IMR-90 (cell line): ENCODE data around the gene MAML1. TPM values are rescaled to one million over a fixed set of nuclear protein-coding genes. Genes with fewer than 3 reads are reported as not detected.

Source experiments
- ATAC-seq: fragments of 200-7000 bp; cut with Tn5 transposase; 2 replicates; pipeline ENCODE4 v1.9.1; 2020; ENCODE audit warnings: low read depth, mild to moderate bottlenecking, moderate library complexity
- BruUV-seq: library from RNA; stranded (reverse); fragments of 400-500 nt; replicated peaks from 2 replicates; lab custom pipeline; 2021; lab: Mats Ljungman, UMichigan
- CTCF ChIA-PET: fragments of 300-600 bp; formaldehyde crosslinking; extraction: SDS; loops from one replicate; lab custom pipeline; 2021; ENCODE audit warnings: antibody characterized with exemption; lab: Yijun Ruan, JAX
- POLR2A ChIA-PET: fragments of 300-600 bp; sonication (Branson Sonifier 250); formaldehyde crosslinking; loops from one replicate; lab custom pipeline; 2022; ENCODE audit warnings: antibody characterized with exemption; ENCODE audit not compliant: unreplicated experiment; lab: Charles Lee
- DNase-seq: peaks from one replicate; pipeline ENCODE4 v3.0.0; 2013
- H2AFZ ChIP-seq: replicated peaks from 2 replicates; pipeline ENCODE3; 2013; ENCODE audit warnings: low read length, mild to moderate bottlenecking; ENCODE audit not compliant: poor library complexity
- H2AK5ac ChIP-seq: 2 replicates; pipeline ENCODE4 v1.6.1; 2013; ENCODE audit warnings: low read depth, low read length, inconsistent platforms
- H2AK9ac ChIP-seq: replicated peaks from 2 replicates; pipeline ENCODE3; 2013; ENCODE audit warnings: mild to moderate bottlenecking, low read depth, low read length, moderate library complexity; ENCODE audit not compliant: poor library complexity
- H2BK120ac ChIP-seq: 2 replicates; pipeline ENCODE4 v1.6.1; 2013; ENCODE audit warnings: low read depth, low read length, inconsistent platforms
- H2BK15ac ChIP-seq: 3 replicates; pipeline ENCODE4 v1.6.1; 2013; ENCODE audit warnings: low read depth, low read length, inconsistent platforms
- H2BK20ac ChIP-seq: 2 replicates; pipeline ENCODE4 v1.6.1; 2013; ENCODE audit warnings: low read depth, mild to moderate bottlenecking, inconsistent platforms, low read length, moderate library complexity
- H2BK5ac ChIP-seq: 2 replicates; pipeline ENCODE4 v1.6.1; 2013; ENCODE audit warnings: mild to moderate bottlenecking, low read depth, low read length, inconsistent platforms; ENCODE audit not compliant: poor library complexity, severe bottlenecking
- H3K14ac ChIP-seq: replicated peaks from 2 replicates; pipeline ENCODE4 v1.6.1; 2013; ENCODE audit warnings: low read depth, low read length, inconsistent platforms
- H3K18ac ChIP-seq: 2 replicates; pipeline ENCODE4 v1.6.1; 2013; ENCODE audit warnings: low read depth, low read length, control low read depth
- H3K23ac ChIP-seq: 2 replicates; pipeline ENCODE4 v1.6.1; 2013; ENCODE audit warnings: low read depth, low read length, inconsistent platforms
- H3K27ac ChIP-seq: 2 replicates; pipeline ENCODE4 v1.5.1; 2013; ENCODE audit warnings: mild to moderate bottlenecking, control low read depth, low read length; ENCODE audit not compliant: insufficient read depth
- H3K27me3 ChIP-seq: 2 replicates; pipeline ENCODE4 v1.6.1; 2013; ENCODE audit warnings: low read length; ENCODE audit not compliant: control insufficient read depth, insufficient read depth
- H3K36me3 ChIP-seq: 2 replicates; pipeline ENCODE4 v1.6.1; 2013; ENCODE audit warnings: low read length, mixed read lengths; ENCODE audit not compliant: control insufficient read depth, insufficient read depth
- H3K4ac ChIP-seq: 2 replicates; pipeline ENCODE4 v1.6.1; 2013; ENCODE audit warnings: low read depth, low read length, inconsistent platforms
- H3K4me1 ChIP-seq: 2 replicates; pipeline ENCODE4 v1.6.1; 2013; ENCODE audit warnings: low read length, mixed read lengths; ENCODE audit not compliant: control insufficient read depth, insufficient read depth
- H3K4me2 ChIP-seq: 2 replicates; pipeline ENCODE4 v1.6.1; 2013; ENCODE audit warnings: low read depth, mild to moderate bottlenecking, control low read depth, low read length, moderate library complexity
- H3K4me3 ChIP-seq: 2 replicates; pipeline ENCODE4 v1.5.1; 2013; ENCODE audit warnings: low read depth, mild to moderate bottlenecking, control low read depth, low read length, moderate library complexity; ENCODE audit not compliant: insufficient read depth
- H3K56ac ChIP-seq: 2 replicates; pipeline ENCODE4 v1.6.1; 2013; ENCODE audit warnings: low read length, inconsistent platforms; ENCODE audit not compliant: insufficient read depth; ENCODE audit errors: extremely low read depth
- H3K79me1 ChIP-seq, 2 experiments: 2 replicates each; pipeline ENCODE4 v1.6.1; 2013; ENCODE audit warnings: low read length in 2 of 2, inconsistent platforms in 1 of 2, low read depth in 1 of 2
- H3K9ac ChIP-seq: 2 replicates; pipeline ENCODE4 v1.6.1; 2013; ENCODE audit warnings: low read depth, low read length, control low read depth
- H3K9me1 ChIP-seq: 2 replicates; pipeline ENCODE4 v1.6.1; 2013; ENCODE audit warnings: low read length, inconsistent platforms; ENCODE audit not compliant: insufficient read depth
- H3K9me3 ChIP-seq: 2 replicates; pipeline ENCODE4 v1.6.1; 2013; ENCODE audit warnings: low read length; ENCODE audit not compliant: control insufficient read depth, insufficient read depth
- H4K20me1 ChIP-seq: 2 replicates; pipeline ENCODE4 v1.6.1; 2013; ENCODE audit warnings: low read length, inconsistent platforms; ENCODE audit not compliant: insufficient read depth
- H4K5ac ChIP-seq: 2 replicates; pipeline ENCODE4 v1.6.1; 2013; ENCODE audit warnings: mild to moderate bottlenecking, low read depth, low read length, control low read depth
- H4K8ac ChIP-seq, 2 experiments: 2 replicates each; pipeline ENCODE4 v1.6.1; 2013; ENCODE audit warnings: low read depth in 2 of 2, low read length in 2 of 2, control low read depth in 1 of 2, inconsistent platforms in 1 of 2
- H4K91ac ChIP-seq: 2 replicates; pipeline ENCODE4 v1.6.1; 2013; ENCODE audit warnings: low read depth, low read length, inconsistent platforms; ENCODE audit not compliant: insufficient read depth
- CEBPB ChIP-seq: IDR thresholded peaks from 2 replicates; pipeline ENCODE4 v1.6.1; 2012; ENCODE audit warnings: low read depth, low read length, improper control_type of control experiment
- MAFK ChIP-seq: IDR thresholded peaks from 2 replicates; pipeline ENCODE4 v1.6.1; 2012; ENCODE audit warnings: low read depth, low read length, improper control_type of control experiment
- NFE2L2 ChIP-seq: fragments of 150-350 bp; IDR thresholded peaks from 2 replicates; pipeline ENCODE4 v1.6.1; 2016; ENCODE audit warnings: low read depth, mild to moderate bottlenecking, low read length
- POLR2A ChIP-seq: IDR thresholded peaks from 2 replicates; pipeline ENCODE4 v1.6.1; 2012; ENCODE audit warnings: mild to moderate bottlenecking, low read depth, low read length
- WGBS, 2 experiments: methylation state at CpG; one replicate each; pipeline versions ENCODE4 v1.1.5 to v1.1.7; 2013; ENCODE audit warnings: missing lambda C conversion rate in 2 of 2; ENCODE audit not compliant: insufficient read length in 1 of 2; ENCODE audit errors: extremely low coverage in 2 of 2; 5-methylcytosine and 5-hydroxymethylcytosine counted together
- dilution Hi-C: fragments of 300-500 bp; cut with HindIII; formaldehyde crosslinking; loops from one replicate; pipeline ENCODE4 v1.14.3; 2018; ENCODE audit warnings: low sequenced_read_pairs; ENCODE audit not compliant: unreplicated experiment
- in situ Hi-C: fragments of 300-500 bp; cut with MboI; formaldehyde crosslinking; loops from 3 replicates; pipeline ENCODE4 v1.14.3; 2019; ENCODE audit warnings: low sequenced_read_pairs, inconsistent platforms, mixed read lengths
- intact Hi-C: fragments of 100-400 bp; cut with micrococcal nuclease; formaldehyde crosslinking; loops from 2 replicates; pipeline ENCODE4 v1.10.0; 2022
- polyA plus RNA-seq, 3 experiments: library from polyadenylated mRNA; depleted of rRNA; stranded (reverse); fragments of >200 nt; gene quantifications; 2 replicates each; pipeline ENCODE4 v1.2.3, GENCODE V29; 2012; ENCODE audit warnings: low replicate concordance in 1 of 3
- total RNA-seq: library from RNA; depleted of rRNA; stranded (reverse); fragments of >200 nt; gene quantifications from 2 replicates; pipeline ENCODE4 v1.2.3, GENCODE V29; 2012

MAML1 gene
- total and polyA plus RNA-seq, 2 of the 4 experiments (the other 2 are of a cell fraction), result 4.7 to 10.2 TPM

GRCh38 chr5:179794171-179794570 lies 61.5 kb downstream of the MAML1 start:
- POLR2A ChIA-PET, result no interaction called here
- peak overlapping the region; percentile 92 for H2AK9ac ChIP-seq
- dilution Hi-C loops, result no loop called here

More at GRCh38 chr5:179794171-179794570, 61.5 kb downstream of the MAML1 start:
- no peak for TF ChIP-seq CEBPB
- TF ChIP-seq POLR2A, result no peak
- TF ChIP-seq NFE2L2, result no peak
- TF ChIP-seq MAFK, result no peak
- no peak overlapping the region; the same call in 1 of the 2 replicates for H3K4me2 ChIP-seq
- no peak for DNase-seq
- H4K91ac ChIP-seq, result no peak overlapping the region
- H3K27me3 ChIP-seq, result no peaks in the 10 kb centered on the region
- no peak overlapping the region for H2BK20ac ChIP-seq
- H3K4me3 ChIP-seq, result no peak overlapping the region
- no TSS peak for BruUV-seq
- no peak for ATAC-seq
- H4K8ac ChIP-seq, result no peak overlapping the region
- no peak overlapping the region for H3K18ac ChIP-seq
- no peak overlapping the region for H4K5ac ChIP-seq
- H3K9me1 ChIP-seq, result no peaks in the 10 kb centered on the region
- in situ Hi-C loops (no loop called here), intact Hi-C loops (no loop called here)
- no peak overlapping the region for H2BK5ac ChIP-seq
- WGBS, 2 experiments, result no CpG with 5 or more reads among the region's 3 CpGs
- H3K4ac ChIP-seq, result no peak overlapping the region
- no peak overlapping the region for H3K23ac ChIP-seq
- no peak overlapping the region for H2AFZ ChIP-seq
- no peak overlapping the region for H2AK5ac ChIP-seq
- 0 out of 2 replicates have a peak, but pooled peaks cover 7% of the 10 kb centered on the region for H4K20me1 ChIP-seq
- peaks cover 24% of the 10 kb centered on the region for H3K36me3 ChIP-seq
- no peak overlapping the region for H3K27ac ChIP-seq
- H3K9me3 ChIP-seq, result no peaks in the 10 kb centered on the region
- H3K56ac ChIP-seq, result no peak overlapping the region
- H3K14ac ChIP-seq, result no peak overlapping the region
- CTCF ChIA-PET, result no interaction called here
- H2BK120ac ChIP-seq, result no peak overlapping the region
- H2BK15ac ChIP-seq, result no peak overlapping the region
- peaks cover 9% of the 10 kb centered on the region; the same call in 1 of the 2 replicates for H3K4me1 ChIP-seq
- H3K79me1 ChIP-seq, result peaks cover 0 to 4% of the 10 kb centered on the region in 2 experiments; a peak in 1 of 4 replicates
- no peak overlapping the region for H3K9ac ChIP-seq
